HEK293T (cell line): ENCODE measurements around the gene ATP2B1.

Source experiments
- CTCF ChIA-PET: fragments of 350-600 bp; formaldehyde crosslinking; extraction: SDS; loops from one replicate; lab custom pipeline; 2021; ENCODE audit warnings: antibody characterized with exemption, inconsistent platforms; lab: Yijun Ruan, JAX
- POLR2A ChIA-PET: fragments of 350-600 bp; formaldehyde crosslinking; extraction: SDS; loops from one replicate; lab custom pipeline; 2020; ENCODE audit warnings: antibody characterized with exemption, inconsistent platforms; lab: Yijun Ruan, JAX
- DNase-seq: peaks from one replicate; pipeline ENCODE4 v3.0.0; 2012; ENCODE audit warnings: mixed read lengths; ENCODE audit errors: extremely low spot score
- ARNT ChIP-seq: fragments of 450-650 bp; IDR thresholded peaks from 2 replicates; pipeline ENCODE4 v1.6.1; 2017; ENCODE audit warnings: mild to moderate bottlenecking
- BHLHE40 ChIP-seq: fragments of 450-650 bp; IDR thresholded peaks from 2 replicates; pipeline ENCODE4 v1.6.1; 2016; ENCODE audit warnings: mild to moderate bottlenecking, moderate library complexity, borderline replicate concordance
- CTBP1 ChIP-seq: fragments of 450-650 bp; IDR thresholded peaks from 2 replicates; pipeline ENCODE4 v1.6.1; 2016; ENCODE audit warnings: borderline replicate concordance
- ELF4 ChIP-seq: fragments of 450-650 bp; IDR thresholded peaks from 2 replicates; pipeline ENCODE4 v1.6.1; 2017; ENCODE audit warnings: antibody characterized with exemption
- FOXA1 ChIP-seq: fragments of 450-650 bp; IDR thresholded peaks from 2 replicates; pipeline ENCODE4 v1.6.1; 2016; ENCODE audit warnings: mild to moderate bottlenecking
- FOXK2 ChIP-seq: fragments of 450-650 bp; IDR thresholded peaks from 2 replicates; pipeline ENCODE4 v1.6.1; 2016; ENCODE audit warnings: mild to moderate bottlenecking
- FOXM1 ChIP-seq: fragments of 450-650 bp; IDR thresholded peaks from 2 replicates; pipeline ENCODE4 v1.6.1; 2017; ENCODE audit warnings: mild to moderate bottlenecking, borderline replicate concordance
- HDGF ChIP-seq: fragments of 450-650 bp; IDR thresholded peaks from 2 replicates; pipeline ENCODE4 v1.6.1; 2017; ENCODE audit warnings: antibody characterized with exemption, borderline replicate concordance
- L3MBTL2 ChIP-seq: fragments of 450-650 bp; conservative IDR thresholded peaks from 2 replicates; pipeline ENCODE4 v1.6.1; 2016; ENCODE audit warnings: mild to moderate bottlenecking
- LEF1 ChIP-seq: fragments of 450-650 bp; IDR thresholded peaks from 2 replicates; pipeline ENCODE4 v1.6.1; 2017; ENCODE audit warnings: mild to moderate bottlenecking, borderline replicate concordance
- NFRKB ChIP-seq: fragments of 450-650 bp; IDR thresholded peaks from 2 replicates; pipeline ENCODE4 v1.6.1; 2016; ENCODE audit warnings: mild to moderate bottlenecking, moderate library complexity
- PKNOX1 ChIP-seq: fragments of 450-650 bp; IDR thresholded peaks from 2 replicates; pipeline ENCODE4 v1.6.1; 2016
- SP1 ChIP-seq: fragments of 450-650 bp; IDR thresholded peaks from 2 replicates; pipeline ENCODE4 v1.6.1; 2017
- SUZ12 ChIP-seq: fragments of 450-650 bp; IDR thresholded peaks from 2 replicates; pipeline ENCODE4 v1.6.1; 2016; ENCODE audit warnings: mild to moderate bottlenecking
- TARDBP ChIP-seq: fragments of 450-650 bp; IDR thresholded peaks from 2 replicates; pipeline ENCODE4 v1.6.1; 2016
- ZNF384 ChIP-seq: fragments of 450-650 bp; IDR thresholded peaks from 2 replicates; pipeline ENCODE4 v1.6.1; 2016

ATP2B1 gene

GRCh38 chr12:89575374-89575773 lies 133.3 kb downstream of the ATP2B1 start:
- POLR2A ChIA-PET: no interaction called here
- TF ChIP-seq TARDBP: no peak
- CTCF ChIA-PET: interaction anchor here (0.7 kb wide), 1 partner anchor 557 kb away, joined by 4 read pairs; no protein-coding TSS in a partner anchor
- DNase-seq: no peak

- ChIA-PET CTCF (no interaction called here), POLR2A (no interaction called here)
- TF ChIP-seq CTBP1 (no peak), TARDBP (no peak), BHLHE40 (no peak), ELF4 (no peak), SP1 (no peak), NFRKB (no peak), SUZ12 (no peak), FOXM1 (no peak), HDGF (no peak), FOXA1 (no peak), L3MBTL2 (no peak), ARNT (no peak), ZNF384 (no peak), PKNOX1 (no peak), FOXK2 (no peak), LEF1 (no peak)
- no peak for DNase-seq
Observed at GRCh38 chr12:89574736-89575208, 133.9 kb downstream of the ATP2B1 start.

GRCh38 chr12:89573051-89573810 lies 135.4 kb downstream of the ATP2B1 start:
- POLR2A ChIA-PET: no interaction called here
- TF ChIP-seq HDGF (no peak), ZNF384 (no peak), SUZ12 (no peak), LEF1 (no peak), FOXM1 (no peak), BHLHE40 (no peak), SP1 (no peak), CTBP1 (no peak), TARDBP (no peak), ARNT (no peak)
- CTCF ChIA-PET: no interaction called here
- no peak for DNase-seq

- POLR2A ChIA-PET: no interaction called here
- CTCF ChIA-PET: no interaction called here
- TF ChIP-seq LEF1: no peak
- no peak for DNase-seq
Observed at GRCh38 chr12:89571491-89572195, 137.0 kb downstream of the ATP2B1 start.

GRCh38 chr12:89568484-89568883 lies 140.2 kb downstream of the ATP2B1 start:
- ChIA-PET CTCF (no interaction called here), POLR2A (no interaction called here)
- DNase-seq: no peak
- TF ChIP-seq FOXK2 (no peak), TARDBP (no peak), FOXA1 (no peak), BHLHE40 (no peak), PKNOX1 (no peak), CTBP1 (no peak), L3MBTL2 (no peak), HDGF (no peak), ZNF384 (no peak), ELF4 (no peak)

GRCh38 chr12:89567691-89568239 lies 140.9 kb downstream of the ATP2B1 start:
- POLR2A ChIA-PET: no interaction called here
- TF ChIP-seq ELF4 (no peak), CTBP1 (no peak), L3MBTL2 (no peak), SP1 (no peak), LEF1 (no peak), TARDBP (no peak)
- DNase-seq: no peak
- CTCF ChIA-PET: no interaction called here

- CTCF ChIA-PET: interaction anchor here (1.1 kb wide), 1 partner anchor 23 kb away, joined by 4 read pairs; no protein-coding TSS in a partner anchor
- no peak for DNase-seq
- TF ChIP-seq CTBP1 (no peak), FOXM1 (no peak), LEF1 (no peak), BHLHE40 (no peak), TARDBP (no peak), FOXA1 (no peak), L3MBTL2 (no peak), SP1 (no peak), ZNF384 (no peak), FOXK2 (no peak), ELF4 (no peak), SUZ12 (no peak), PKNOX1 (no peak), HDGF (no peak), NFRKB (no peak), ARNT (no peak)
- POLR2A ChIA-PET: no interaction called here
Observed at GRCh38 chr12:89566615-89567014, 142.0 kb downstream of the ATP2B1 start.
